Ureter (tissue), 1 donor: ENCODE measurements around the gene CAMSAP1. TPM values are rescaled to one million over a fixed set of nuclear protein-coding genes. Genes with fewer than 3 reads are reported as not detected.

Source experiments
- DNase-seq: peaks from one replicate; pipeline ENCODE4 v3.0.0-alpha.2; 2020; ENCODE audit warnings: low spot score
- total RNA-seq: library from RNA; stranded (reverse); gene quantifications from one replicate; pipeline ENCODE4 v1.2.4, GENCODE V29; 2023
- donor health status: DM: yes; HTN: yes; CAD: no.

The CAMSAP1 gene
- total RNA-seq, 1 donor from 2014 or later = 35.8 TPM

GRCh38 chr9:135880438-135880837 lies 26.9 kb downstream of the CAMSAP1 start:
- no peak for DNase-seq

- DNase-seq = no peak
Measured at GRCh38 chr9:135879619-135880018, 27.7 kb downstream of the CAMSAP1 start.

GRCh38 chr9:135879237-135879601 lies 28.1 kb downstream of the CAMSAP1 start:
- no peak for DNase-seq

- DNase-seq = no peak
Measured at GRCh38 chr9:135878528-135879236, 28.7 kb downstream of the CAMSAP1 start.

GRCh38 chr9:135877791-135878527 lies 29.4 kb downstream of the CAMSAP1 start:
- DNase-seq = no peak

- DNase-seq = no peak
Measured at GRCh38 chr9:135876936-135877335, 30.4 kb downstream of the CAMSAP1 start.

- DNase-seq = no peak
Measured at GRCh38 chr9:135874859-135875258, 32.5 kb downstream of the CAMSAP1 start.

GRCh38 chr9:135869909-135870308 lies 37.4 kb downstream of the CAMSAP1 start:
- DNase-seq = no peak

GRCh38 chr9:135865531-135865930 lies 41.8 kb downstream of the CAMSAP1 start:
- DNase-seq = no peak

GRCh38 chr9:135864447-135865049 lies 42.8 kb downstream of the CAMSAP1 start:
- peak; percentile 62 for DNase-seq

- DNase-seq = no peak
Measured at GRCh38 chr9:135862809-135863208, 44.5 kb downstream of the CAMSAP1 start.

GRCh38 chr9:135858491-135859185 lies 48.7 kb downstream of the CAMSAP1 start:
- DNase-seq = no peak

- DNase-seq = no peak
Measured at GRCh38 chr9:135857843-135858242, 49.5 kb downstream of the CAMSAP1 start.

GRCh38 chr9:135857371-135857786 lies 50.0 kb downstream of the CAMSAP1 start:
- DNase-seq = no peak

- no peak for DNase-seq
Measured at GRCh38 chr9:135851748-135852147, 55.6 kb downstream of the CAMSAP1 start.

- DNase-seq = no peak
Measured at GRCh38 chr9:135850737-135851136, 56.6 kb downstream of the CAMSAP1 start.

- DNase-seq = no peak
Measured at GRCh38 chr9:135849181-135849580, 58.2 kb downstream of the CAMSAP1 start.

GRCh38 chr9:135848341-135849047 lies 58.9 kb downstream of the CAMSAP1 start:
- no peak for DNase-seq

GRCh38 chr9:135847833-135848232 lies 59.5 kb downstream of the CAMSAP1 start:
- no peak for DNase-seq

- DNase-seq = no peak
Measured at GRCh38 chr9:135840539-135840938, 66.8 kb downstream of the CAMSAP1 start.

- DNase-seq = no peak
Measured at GRCh38 chr9:135840107-135840506, 67.2 kb downstream of the CAMSAP1 start.

GRCh38 chr9:135839516-135839915 lies 67.8 kb downstream of the CAMSAP1 start:
- no peak for DNase-seq
